Stomach (tissue), 9 donors: ENCODE measurements around the gene ANTXR1. TPM values are rescaled to one million over a fixed set of nuclear protein-coding genes. Genes with fewer than 3 reads are reported as not detected.

Experiments
- DNase-seq, 2 donors: peaks; one replicate each; pipeline versions ENCODE4 v3.0.0 to v3.0.0-alpha.2; 2013 to 2019
- H3K27ac ChIP-seq, 5 donors: fragments of 200-600 bp in 4 of 5; sonication (generic) in 4 of 5; one replicate each; pipeline ENCODE4 v1.5.1; 2013 to 2019; ENCODE audit warnings: mild to moderate bottlenecking in 1 of 5, moderate library complexity in 1 of 5
- H3K27me3 ChIP-seq, 3 donors: fragments of 200-600 bp; sonication (generic); one replicate each; pipeline ENCODE4 v1.5.1; 2017 to 2019; ENCODE audit warnings: mixed run types in 1 of 3
- H3K36me3 ChIP-seq, 4 donors: fragments of 200-600 bp; sonication (generic); 1 replicate in 3 of 4; 2 replicates in 1 of 4; pipeline ENCODE4 v1.5.1; 2016 to 2019
- H3K4me1 ChIP-seq, 4 donors: fragments of 200-600 bp; sonication (generic); one replicate each; pipeline ENCODE4 v1.5.1; 2016 to 2019
- H3K4me3 ChIP-seq, 4 donors: fragments of 200-600 bp; sonication (generic) in 3 of 4; one replicate each; pipeline ENCODE4 v1.5.1; 2016 to 2019; ENCODE audit warnings: mild to moderate bottlenecking in 1 of 4
- H3K9me3 ChIP-seq, 4 donors: fragments of 200-600 bp; sonication (generic); one replicate each; pipeline ENCODE4 v1.5.1; 2016 to 2019
- CTCF ChIP-seq, 7 experiments: fragments of 450-650 bp in 4 of 7; fragments of 200-600 bp in 3 of 7; sonication (generic) in 3 of 7; IDR thresholded peaks; one replicate each; pipeline ENCODE4 v1.5.1; 2016 to 2019; ENCODE audit warnings: antibody characterized with exemption in 7 of 7, control low read depth in 2 of 7, mild to moderate bottlenecking in 1 of 7
- EP300 ChIP-seq: sonication (generic); formaldehyde crosslinking; IDR thresholded peaks from one replicate; pipeline ENCODE4 v1.6.1; 2017; ENCODE audit warnings: antibody characterized with exemption
- POLR2A ChIP-seq, 4 donors: fragments of 450-650 bp; IDR thresholded peaks; one replicate each; pipeline ENCODE4 v1.6.1; 2016; ENCODE audit warnings: antibody characterized with exemption in 4 of 4, control low read depth in 2 of 4, mild to moderate bottlenecking in 1 of 4, moderate library complexity in 1 of 4
- POLR2AphosphoS5 ChIP-seq, 3 donors: sonication (generic); formaldehyde crosslinking; IDR thresholded peaks; one replicate each; pipeline ENCODE4 v1.6.1; 2016; ENCODE audit warnings: antibody characterized with exemption in 3 of 3
- WGBS, 5 donors: extraction: QIAGEN DNeasy Blood & Tissue Kit in 3 of 5; methylation state at CpG; one replicate each; pipeline versions ENCODE4 v1.1.5 to v1.1.7; 2013 to 2018; 5-methylcytosine and 5-hydroxymethylcytosine counted together
- intact Hi-C: fragments of 100-400 bp; cut with DNase I; formaldehyde crosslinking; loops from one replicate; pipeline ENCODE4 v1.15.1; 2023; ENCODE audit warnings: low total_unique reads
- polyA plus RNA-seq, 3 donors: library from polyadenylated mRNA; stranded (reverse); fragments of 200-250 nt; gene quantifications; one replicate each; pipeline ENCODE4 v1.2.3, GENCODE V29; 2013
- total RNA-seq, 5 donors: library from RNA; depleted of rRNA; stranded (reverse); fragments of >200 nt; gene quantifications; one replicate each; pipeline versions ENCODE4 v1.1.0 to v1.2.3, GENCODE V29; 2014 to 2016
- donor health status: healthy with polysubstance abuse.
- donor health status: Bipolar disorder and iron deficiency.
- donor health status: healthy.

The ANTXR1 gene
- total and polyA plus RNA-seq, 8 donors = 5.8 to 32.5 (median 13.7) TPM

- TF ChIP-seq POLR2AphosphoS5 (IDR thresholded peaks at IDR 0.05) (no peak), POLR2A (IDR thresholded peaks at IDR 0.05) (no peak), CTCF (IDR thresholded peaks at IDR 0.05) (no peak), EP300 (no peak)
- Histone ChIP-seq H3K4me1 (peaks cover 0 to 46% (median 19%) of the 10 kb centered on the region in 4 donors), H3K4me3 (no peak overlapping the region), H3K36me3 (no peaks in the 10 kb centered on the region), H3K27ac (no peak overlapping the region), H3K9me3 (no peaks in the 10 kb centered on the region), H3K27me3 (no peaks in the 10 kb centered on the region)
- DNase-seq = no peak
- 78 to 89% (median 85%) methylated on average over 5 of the region's 5 CpGs for WGBS, 5 donors
- intact Hi-C loops = no loop called here
Measured at GRCh38 chr2:69166812-69167468, 154.0 kb downstream of the ANTXR1 start.

- Histone ChIP-seq H3K36me3 (no peaks in the 10 kb centered on the region), H3K4me3 (no peak overlapping the region), H3K27me3 (no peaks in the 10 kb centered on the region), H3K9me3 (no peaks in the 10 kb centered on the region), H3K27ac (no peak overlapping the region), H3K4me1 (peaks cover 0 to 42% (median 16%) of the 10 kb centered on the region in 4 donors)
- WGBS, 5 donors = 75 to 94% (median 92%) methylated on average over 4 of the region's 4 CpGs
- DNase-seq = no peak
- TF ChIP-seq EP300 = no peak
- no peak for TF ChIP-seq POLR2AphosphoS5 (IDR thresholded peaks at IDR 0.05)
- no peak for TF ChIP-seq CTCF (IDR thresholded peaks at IDR 0.05)
- TF ChIP-seq POLR2A (IDR thresholded peaks at IDR 0.05) = no peak
- intact Hi-C loops = no loop called here
Measured at GRCh38 chr2:69167469-69167822, 154.5 kb downstream of the ANTXR1 start.

- intact Hi-C loops = no loop called here
- 86 to 89% (median 88%) methylated on average over 3 of the region's 3 CpGs for WGBS, 5 donors
Measured at GRCh38 chr2:69168144-69168813, 155.3 kb downstream of the ANTXR1 start.

More at GRCh38 chr2:69168144-69168813, 155.3 kb downstream of the ANTXR1 start:
- TF ChIP-seq POLR2AphosphoS5 (IDR thresholded peaks at IDR 0.05) (no peak), CTCF (IDR thresholded peaks at IDR 0.05) (no peak), POLR2A (IDR thresholded peaks at IDR 0.05) (no peak), EP300 (no peak)
- no peaks in the 10 kb centered on the region for H3K9me3 ChIP-seq
- peaks cover 0 to 35% (median 12%) of the 10 kb centered on the region in 4 donors for H3K4me1 ChIP-seq
- no peak for DNase-seq
- no peaks in the 10 kb centered on the region for H3K27me3 ChIP-seq
- no peaks in the 10 kb centered on the region for H3K36me3 ChIP-seq
- H3K27ac ChIP-seq = no peak overlapping the region
- no peak overlapping the region for H3K4me3 ChIP-seq
